Testis (tissue), 2 donors: ENCODE results near the gene ARHGAP26.

Experiments
- CTCF ChIP-seq, 3 experiments: fragments of 450-650 bp in 2 of 3; fragments of 200-600 bp in 1 of 3; sonication (generic) in 1 of 3; IDR thresholded peaks; one replicate each; pipeline ENCODE4 v1.5.1; 2016 to 2019; ENCODE audit warnings: antibody characterized with exemption in 3 of 3, mild to moderate bottlenecking in 2 of 3, moderate library complexity in 1 of 3
- POLR2A ChIP-seq: fragments of 450-650 bp; IDR thresholded peaks from one replicate; pipeline ENCODE4 v1.6.1; 2017; ENCODE audit warnings: antibody characterized with exemption, mild to moderate bottlenecking, moderate library complexity

GRCh38 chr5:142978252-142978651 lies 208.1 kb downstream of the ARHGAP26 start:
- TF ChIP-seq CTCF (IDR thresholded peaks at IDR 0.05) (no peak), POLR2A (no peak)
